AG09319 (cell line): ENCODE data around the gene YY2.
A peak's percentile ranks its signal among the peaks of the same experiment; 100 is the strongest.
"Not testable (repeated sequence)": the region's sequence is repeated elsewhere in the genome, so short reads cannot be mapped to it uniquely, and the experiment has no call there.

Source experiments
- DNase-seq: peaks from one replicate; pipeline ENCODE4 v3.0.0-alpha.2; 2010; ENCODE audit warnings: low read depth; ENCODE audit errors: extremely low read depth
- CTCF ChIP-seq: IDR thresholded peaks from 2 replicates; pipeline ENCODE4 v1.5.1; 2011; ENCODE audit warnings: low read depth, mild to moderate bottlenecking, inconsistent platforms, low read length, moderate library complexity

The YY2 gene

GRCh38 chrX:21847342-21847741 is 8.4 kb upstream of the YY2 start:
- TF ChIP-seq CTCF, result no peak
- no peak for DNase-seq

GRCh38 chrX:21853578-21853977 is 2.2 kb upstream of the YY2 start:
- no peak for DNase-seq
- TF ChIP-seq CTCF, result no peak

- no peak for DNase-seq
- TF ChIP-seq CTCF, result no peak
Observed at GRCh38 chrX:21856504-21856903, 717 bp downstream of the YY2 start.

GRCh38 chrX:21863241-21863640 is 7.5 kb downstream of the YY2 start:
- DNase-seq, result no peak
- TF ChIP-seq CTCF, result no peak

- TF ChIP-seq CTCF, result no peak
- no peak for DNase-seq
Observed at GRCh38 chrX:21865436-21865835, 9.6 kb downstream of the YY2 start.

GRCh38 chrX:21870494-21870893 is 14.7 kb downstream of the YY2 start:
- no peak for TF ChIP-seq CTCF
- DNase-seq, result peak; percentile 7

- TF ChIP-seq CTCF, result no peak
- no peak for DNase-seq
Observed at GRCh38 chrX:21873063-21873775, 17.4 kb downstream of the YY2 start.

GRCh38 chrX:21874182-21874581 is 18.4 kb downstream of the YY2 start:
- not testable (repeated sequence) for DNase-seq
